OCI-LY1 (cell line): ENCODE data around the gene DRAP1.

Source experiments
- CTCF ChIP-seq: fragments of 200-600 bp; sonication (generic), shearing (Covaris generic); IDR thresholded peaks from 2 replicates; pipeline ENCODE4 v1.5.1; 2017; ENCODE audit warnings: mild to moderate bottlenecking, antibody characterized with exemption, low read length, moderate library complexity, mixed read lengths
- EZH2 ChIP-seq: fragments of 200-600 bp; sonication (generic), shearing (Covaris generic); IDR thresholded peaks from 2 replicates; pipeline ENCODE4 v1.8.0; 2017; ENCODE audit warnings: borderline replicate concordance, mixed run types, mild to moderate bottlenecking, antibody characterized with exemption, low read length, moderate library complexity, mixed read lengths

DNA sequence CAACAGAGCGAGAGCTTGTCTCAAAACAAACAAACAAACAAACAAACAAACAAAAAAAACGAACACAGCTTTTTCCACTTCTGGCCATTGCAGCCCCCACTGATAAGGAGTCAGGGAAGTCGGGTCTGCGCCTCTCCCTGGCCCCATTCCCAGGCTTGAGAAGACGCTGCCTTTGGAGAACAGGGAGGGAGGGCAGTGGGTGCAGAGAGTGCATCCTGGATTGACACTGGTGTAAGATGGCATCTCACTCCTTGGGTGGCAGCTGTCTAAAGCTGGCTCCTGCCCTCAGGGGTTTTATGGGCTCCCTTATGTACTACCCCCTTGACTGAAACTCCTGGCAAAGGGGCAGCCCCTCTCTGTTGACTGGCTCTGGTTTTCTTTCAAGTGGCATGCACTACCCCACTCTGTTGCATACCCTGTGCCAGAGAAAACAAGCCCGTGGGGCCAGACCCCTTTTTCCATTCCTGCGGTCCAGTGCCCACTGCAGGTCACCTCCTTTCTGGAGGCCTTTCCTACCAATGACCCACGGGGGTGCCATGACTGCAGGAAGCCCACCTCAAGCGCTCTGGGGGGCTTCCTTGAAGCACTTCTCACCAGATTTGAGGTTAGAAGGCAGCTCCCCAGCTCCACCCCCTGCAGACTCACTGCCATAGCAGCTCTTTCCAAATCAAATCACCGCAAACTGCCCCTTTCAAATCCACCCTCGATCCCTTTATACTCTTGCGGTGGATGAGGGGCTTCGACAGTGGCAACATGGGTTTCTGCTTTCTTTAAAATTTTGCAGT lies 12.7 kb downstream of the DRAP1 start:
- TF ChIP-seq CTCF (peak; percentile 5; the same call in 1 of the 2 replicates), EZH2 (no peak)
